Stromal cell of bone marrow (primary cell): ENCODE data around the gene AP1S1.
"Not testable (repeated sequence)": the region's sequence is repeated elsewhere in the genome, so short reads cannot be mapped to it uniquely, and the experiment has no call there.

Source experiments
- DNase-seq: peaks from one replicate; pipeline ENCODE4 v3.0.0-alpha.2; 2012; ENCODE audit warnings: low read depth

AP1S1 gene

GRCh38 chr7:101171442-101171837 is 17.2 kb downstream of the AP1S1 start:
- no peak for DNase-seq

GRCh38 chr7:101172005-101172853 is 18.0 kb downstream of the AP1S1 start:
- no peak for DNase-seq

- DNase-seq, result peak; percentile 65
Measured at GRCh38 chr7:101172854-101173751, 18.8 kb downstream of the AP1S1 start.

DNA sequence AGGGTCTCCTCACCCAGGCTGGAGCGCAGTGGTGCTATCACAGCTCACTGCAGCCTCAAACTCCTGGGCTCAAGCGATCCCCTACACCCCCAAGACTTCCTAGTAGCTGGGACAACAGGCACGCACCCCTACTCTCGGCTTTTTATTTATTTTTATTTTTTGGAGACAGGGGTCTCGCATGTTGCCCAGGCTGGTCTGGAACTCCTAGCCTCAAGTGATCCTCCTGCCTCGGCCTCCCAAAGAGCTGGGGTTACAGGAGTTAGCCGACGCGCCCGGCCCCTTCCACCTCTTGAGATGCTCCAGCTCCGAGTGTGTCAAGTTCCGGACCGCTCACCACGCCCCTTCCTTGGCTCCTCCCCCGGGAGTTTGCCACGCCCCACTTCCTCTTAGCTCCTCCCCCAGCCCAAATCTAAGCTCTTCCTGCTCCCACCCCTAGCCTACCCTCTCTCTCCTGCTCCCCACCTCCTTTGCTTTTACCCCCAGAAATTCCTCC is 19.5 kb downstream of the AP1S1 start:
- no peak for DNase-seq

GRCh38 chr7:101174322-101174854 is 20.1 kb downstream of the AP1S1 start:
- DNase-seq, result no peak

DNA sequence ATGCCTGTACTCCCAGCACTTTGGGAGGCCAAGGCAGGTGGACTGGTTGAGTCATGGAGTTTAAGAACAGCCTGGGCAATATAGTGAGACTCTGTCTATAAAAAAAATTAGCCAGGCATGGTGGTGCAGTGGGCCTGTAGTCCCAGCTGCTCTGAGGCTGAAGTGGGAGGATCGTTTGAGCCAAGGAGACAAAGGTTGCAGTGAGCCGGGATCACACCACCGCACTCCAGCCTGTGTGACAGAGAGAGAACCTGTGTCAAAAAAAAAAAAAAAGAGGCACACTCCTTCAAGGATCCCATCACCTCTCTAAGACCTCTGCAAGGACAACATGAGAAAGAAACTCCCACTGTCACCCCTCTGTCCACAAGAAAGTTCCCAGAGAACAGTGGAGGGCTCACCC is 21.4 kb downstream of the AP1S1 start:
- DNase-seq, result no peak

- no peak for DNase-seq
Measured at GRCh38 chr7:101177644-101178043, 23.4 kb downstream of the AP1S1 start.

DNA sequence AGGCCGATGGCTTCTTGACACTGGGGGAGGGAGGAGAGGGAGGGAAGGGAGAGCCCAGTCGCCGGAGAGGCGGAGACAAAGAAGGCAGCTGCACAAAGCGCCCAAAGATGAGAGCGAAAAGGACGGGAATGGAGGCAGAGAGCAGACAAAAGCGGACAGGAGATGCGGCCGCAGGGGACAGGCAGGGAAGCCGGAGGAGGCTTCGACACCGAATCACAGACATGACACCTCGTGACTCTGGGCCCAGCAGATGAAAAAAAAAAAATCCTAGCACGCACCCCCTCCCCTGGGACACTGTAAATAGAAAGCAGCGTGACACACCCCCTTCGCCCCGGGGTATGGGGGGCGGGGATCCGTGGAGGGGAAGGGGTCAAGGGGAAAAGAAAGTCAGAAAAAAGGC is 24.8 kb downstream of the AP1S1 start:
- no peak for DNase-seq

- no peak for DNase-seq
Measured at GRCh38 chr7:101179713-101180112, 25.4 kb downstream of the AP1S1 start.

- DNase-seq, result no peak
Measured at GRCh38 chr7:101180130-101180755, 26.0 kb downstream of the AP1S1 start, which contains the start of gene NAT16. TSS of gene NAT16 (minus strand) at chr7:101180293. CDS start at chr7:101174807, 5,486 bp downstream.

GRCh38 chr7:101185258-101185839 is 31.1 kb downstream of the AP1S1 start:
- DNase-seq, result no peak

DNA sequence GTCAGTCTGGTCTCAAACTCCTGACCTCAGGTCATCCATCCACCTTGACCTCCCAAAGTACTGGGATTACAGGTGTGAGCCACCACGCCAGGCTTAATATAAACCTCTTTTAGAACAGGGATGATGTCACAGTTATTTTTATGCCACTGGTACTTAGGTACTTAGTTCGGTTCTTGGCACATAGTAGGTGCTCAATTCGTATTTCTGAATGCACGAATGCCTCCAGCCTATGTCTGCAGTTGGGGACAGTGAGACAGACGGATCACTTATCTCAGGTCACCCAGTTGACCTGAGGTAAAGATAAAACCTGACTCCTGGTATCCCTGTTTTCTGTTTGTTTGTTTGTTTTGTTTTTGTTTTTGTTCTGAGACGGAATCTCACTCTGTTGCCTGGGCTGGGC is 31.9 kb downstream of the AP1S1 start:
- no peak for DNase-seq

GRCh38 chr7:101186844-101187428 is 32.7 kb downstream of the AP1S1 start:
- DNase-seq, result no peak

- DNase-seq, result no peak
Measured at GRCh38 chr7:101189109-101189508, 34.8 kb downstream of the AP1S1 start.

- DNase-seq, result no peak
Measured at GRCh38 chr7:101195884-101196283, 41.6 kb downstream of the AP1S1 start.

GRCh38 chr7:101197991-101198390 is 43.7 kb downstream of the AP1S1 start:
- no peak for DNase-seq

DNA sequence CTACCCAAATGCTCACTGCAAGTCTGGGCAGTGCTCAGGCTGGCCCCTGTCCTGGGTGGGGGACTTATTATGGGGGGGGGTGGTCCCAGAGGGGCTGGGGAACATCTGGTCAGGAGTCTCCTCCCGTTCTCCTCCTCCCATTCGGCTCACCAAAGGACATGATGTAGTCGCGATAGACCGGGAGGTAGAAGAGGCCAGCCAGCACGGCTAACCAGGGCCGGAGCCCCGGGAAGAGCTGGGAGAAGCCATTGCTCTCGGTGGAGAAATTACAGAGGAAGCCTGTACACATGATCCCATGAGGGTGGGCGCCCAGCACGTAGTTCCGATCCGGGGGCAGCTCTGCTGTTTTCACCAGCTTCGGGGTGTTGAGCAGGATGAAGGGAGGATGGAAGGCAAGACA is 44.2 kb downstream of the AP1S1 start:
- DNase-seq, result no peak

GRCh38 chr7:101199522-101199921 is 45.2 kb downstream of the AP1S1 start:
- not testable (repeated sequence) for DNase-seq

DNA sequence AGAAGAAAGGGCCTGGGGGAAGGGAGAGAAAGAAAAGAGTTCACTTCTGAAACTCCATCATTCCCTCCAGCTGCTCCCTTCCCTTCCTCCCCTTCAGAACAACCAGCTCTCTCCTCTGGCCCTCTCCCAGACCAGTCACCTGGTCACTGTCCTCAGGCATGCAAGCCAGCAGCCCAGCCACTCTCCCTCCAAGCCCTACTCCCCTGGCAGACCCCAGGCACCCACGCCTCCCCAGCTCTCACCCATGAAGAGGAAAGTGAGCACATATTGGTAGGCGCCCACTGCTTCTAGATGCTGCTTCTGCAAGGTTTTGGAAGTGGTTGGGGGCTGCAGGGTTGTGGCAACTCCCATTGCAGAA is 46.2 kb downstream of the AP1S1 start:
- DNase-seq, result no peak

GRCh38 chr7:101200862-101201599 is 46.8 kb downstream of the AP1S1 start, which contains the start of gene MOGAT3:
TSS of gene MOGAT3 (minus strand) at chr7:101201036. CDS start at chr7:101200854, 182 bp downstream.
- DNase-seq, result no peak
